Measurements from ENCODE around the gene FOSL2.
A peak's percentile ranks its signal among the peaks of the same experiment; 100 is the strongest.

FOSL2 gene

DNA sequence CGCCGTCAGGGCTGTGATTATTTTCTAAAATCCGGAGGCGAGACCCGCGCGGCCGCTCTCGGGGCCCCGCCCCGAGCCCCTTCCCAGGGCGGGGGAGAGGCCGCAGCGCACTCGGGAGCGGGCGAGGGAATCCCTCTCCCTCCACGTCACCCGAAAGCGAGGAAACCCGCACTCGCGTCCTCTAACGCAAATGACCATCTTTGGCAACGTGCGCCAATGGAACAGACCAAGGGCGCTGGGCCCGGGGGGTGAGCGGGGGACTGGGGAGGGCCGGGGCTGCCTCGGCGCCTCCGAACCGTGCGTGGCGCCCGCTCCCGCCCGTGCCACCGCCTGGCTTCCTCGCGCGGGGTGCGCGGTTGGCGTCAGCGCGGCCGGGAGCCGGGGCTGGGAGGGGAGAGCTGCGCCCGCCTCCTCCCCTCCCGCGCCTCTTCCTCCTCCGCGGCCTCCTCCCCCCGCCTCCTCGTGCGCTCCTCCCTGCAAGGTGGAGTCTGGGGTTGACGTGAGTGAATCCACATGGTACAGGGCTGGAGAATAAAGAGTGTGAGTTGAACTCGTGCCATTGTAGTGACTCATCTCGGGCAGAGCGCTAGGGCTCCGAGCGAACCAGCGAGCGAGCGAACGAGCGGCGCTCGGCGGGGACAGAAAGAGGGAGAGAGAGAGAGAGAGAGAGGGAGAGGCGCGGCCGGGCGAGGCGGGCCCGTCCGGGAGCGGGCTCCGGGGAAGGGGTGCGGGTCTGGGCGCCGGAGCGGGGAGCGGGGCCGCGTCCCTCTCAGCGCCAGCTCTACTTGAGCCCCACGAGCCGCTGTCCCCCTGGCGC, at the start of gene FOSL2:
TSS of gene FOSL2 (plus strand) at position 562 of the 817 bp plus-strand sequence. CDS start 863 bp downstream, outside the sequence.
- peak; percentile 95 for DNase-seq

DNA sequence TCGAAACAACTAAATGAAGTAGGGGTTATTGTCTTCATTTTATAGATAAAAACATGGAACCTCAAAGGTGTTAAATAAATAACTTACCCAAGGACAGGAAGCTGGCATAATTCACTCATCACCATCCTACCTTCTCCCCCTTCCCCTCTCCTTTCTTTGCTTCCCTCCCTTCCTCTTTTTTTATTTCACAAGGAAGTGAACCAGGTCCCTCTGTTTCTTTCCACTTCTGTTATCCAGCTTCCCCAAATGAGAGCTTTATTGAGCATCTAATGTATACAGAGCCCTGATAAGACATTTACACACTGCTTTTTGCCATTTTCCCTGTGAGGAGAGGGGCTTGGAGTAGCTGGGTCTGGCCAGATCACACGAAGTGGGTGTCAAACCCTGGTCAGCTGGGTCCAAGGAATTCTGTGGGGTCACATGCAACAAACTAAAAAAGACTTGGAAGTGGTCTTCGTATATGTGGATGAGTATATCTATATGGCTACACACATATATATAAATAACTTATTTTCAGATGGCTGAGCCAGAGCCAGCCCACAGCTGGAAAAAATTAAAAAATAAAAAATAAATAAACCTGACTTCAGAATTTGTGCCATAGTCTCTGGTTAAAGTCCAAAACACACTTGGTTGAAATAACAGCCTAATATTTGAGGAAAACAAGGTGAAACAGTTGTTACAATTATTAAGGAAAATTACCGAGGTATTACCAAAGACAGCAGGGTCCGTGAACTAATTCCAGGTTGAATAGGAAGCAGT, 49.3 kb upstream of the FOSL2 start:
- DNase-seq, result no peak

GRCh38 chr2:28343971-28344715, 48.5 kb upstream of the FOSL2 start:
- no peak for DNase-seq

GRCh38 chr2:28344756-28345373, 47.8 kb upstream of the FOSL2 start:
- DNase-seq, result no peak

GRCh38 chr2:28345619-28346018, 47.0 kb upstream of the FOSL2 start:
- DNase-seq, result no peak

DNA sequence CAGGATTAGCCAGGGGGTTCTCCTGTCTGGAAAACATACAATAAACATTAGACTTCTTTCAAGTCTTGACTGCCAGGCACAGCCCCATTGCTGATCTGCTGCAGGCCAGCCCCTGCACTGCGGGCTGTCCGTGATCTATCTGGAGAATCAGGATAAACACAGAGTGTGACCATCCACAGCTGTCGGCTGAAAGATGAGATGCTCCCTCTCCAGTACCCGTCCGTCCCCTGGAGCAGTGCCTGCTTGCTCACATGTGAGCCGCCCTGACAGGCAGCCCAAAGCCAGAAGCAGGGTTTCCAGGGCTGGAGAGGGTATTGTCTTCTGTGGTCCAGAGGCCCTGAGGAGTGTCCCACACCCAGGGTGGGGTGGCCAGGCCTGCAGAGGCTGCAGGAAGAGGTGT, 46.1 kb upstream of the FOSL2 start:
- no peak for DNase-seq

- no peak for DNase-seq
Measured at GRCh38 chr2:28347193-28347592, 45.5 kb upstream of the FOSL2 start.

DNA sequence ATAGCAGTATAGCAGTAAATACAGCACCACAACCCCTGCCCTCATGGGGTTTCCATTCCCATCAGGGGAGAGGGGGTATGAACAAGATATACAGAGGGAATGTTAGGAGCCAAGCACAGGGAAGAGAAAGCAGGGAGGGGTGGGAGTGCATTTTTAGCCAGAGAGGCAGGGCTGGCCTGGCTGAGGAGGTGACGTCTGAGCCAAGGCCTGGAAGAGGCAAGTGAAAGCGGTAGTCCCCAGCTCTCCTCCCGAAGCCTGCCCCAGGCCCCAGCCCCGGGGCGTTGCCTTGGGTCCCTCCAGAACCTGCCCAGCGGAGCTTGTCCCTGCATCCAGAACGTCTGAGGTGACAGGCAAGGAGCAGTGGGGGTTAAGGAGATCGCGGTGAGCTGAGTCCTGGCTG, 45.1 kb upstream of the FOSL2 start:
- DNase-seq, result no peak

- no peak for DNase-seq
Measured at GRCh38 chr2:28348149-28348567, 44.5 kb upstream of the FOSL2 start.

DNA sequence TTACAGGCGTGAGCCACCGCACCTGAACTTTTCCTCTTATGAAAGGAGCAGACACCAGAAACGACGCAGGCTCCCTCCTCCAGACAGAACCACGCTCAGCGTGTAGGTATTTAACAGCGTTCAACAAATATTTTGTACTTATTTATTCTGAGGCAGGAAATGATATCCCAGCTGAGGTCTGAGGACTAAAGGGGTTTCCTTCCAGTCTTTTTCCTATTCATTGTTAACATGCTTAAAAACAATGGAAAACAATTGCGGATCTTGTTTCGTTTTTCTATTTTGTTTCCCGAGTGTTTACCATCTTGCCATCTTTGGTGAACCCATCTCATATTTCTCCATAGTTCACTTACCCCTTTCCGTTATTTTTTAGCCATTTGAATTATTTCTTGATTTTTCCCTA, 43.7 kb upstream of the FOSL2 start:
- no peak for DNase-seq

DNA sequence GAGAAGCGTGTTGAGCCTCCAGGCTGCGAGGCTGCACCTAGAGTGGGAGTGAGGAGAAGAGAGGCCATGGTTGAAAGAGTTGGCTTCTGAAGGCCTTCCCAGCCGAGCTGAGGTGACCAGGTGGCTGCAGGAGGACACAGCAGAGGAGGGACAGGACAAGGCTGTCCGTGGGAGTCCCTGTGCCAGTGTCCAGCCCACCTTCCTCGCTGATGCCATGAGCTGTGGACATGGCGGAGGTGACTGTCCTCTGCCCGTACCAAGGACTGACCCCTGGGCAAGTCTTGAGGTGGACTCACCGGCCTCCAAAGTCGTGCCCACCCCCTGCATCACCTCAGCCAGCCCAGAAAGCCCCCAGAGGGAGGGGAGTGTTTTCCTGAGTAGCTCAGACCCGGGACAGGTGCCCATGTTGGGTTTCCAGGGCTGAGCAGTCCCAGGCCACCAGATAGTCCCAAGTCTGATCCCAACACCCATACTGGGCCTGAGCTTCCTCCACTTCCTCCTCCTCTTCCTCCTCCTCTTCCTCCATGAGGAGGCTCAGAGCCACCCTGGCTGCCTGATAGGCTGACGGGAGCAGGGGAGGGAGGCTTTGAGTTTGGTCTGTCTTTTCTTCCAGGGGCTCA, 43.0 kb upstream of the FOSL2 start:
- DNase-seq, result no peak

DNA sequence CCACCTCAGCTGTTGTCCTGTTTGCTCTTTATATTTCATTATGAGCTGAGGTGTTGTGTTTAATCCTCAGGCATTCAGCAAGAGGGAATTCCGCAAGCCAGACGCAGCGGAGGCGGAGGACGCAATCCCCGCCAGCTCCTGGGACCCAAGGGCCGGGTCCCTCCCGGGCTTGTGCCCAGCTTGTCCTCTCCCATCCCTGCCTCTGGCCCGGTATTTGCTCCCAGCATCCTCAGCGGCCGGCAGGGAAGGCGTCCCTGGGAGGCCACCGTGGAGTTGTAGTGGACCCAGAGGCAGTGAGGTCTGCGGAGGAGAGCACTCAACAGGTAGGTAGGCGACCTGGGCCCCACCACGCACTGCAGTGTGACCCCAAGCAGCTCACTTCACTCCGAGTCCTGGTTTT, 42.5 kb upstream of the FOSL2 start:
- DNase-seq, result no peak

DNA sequence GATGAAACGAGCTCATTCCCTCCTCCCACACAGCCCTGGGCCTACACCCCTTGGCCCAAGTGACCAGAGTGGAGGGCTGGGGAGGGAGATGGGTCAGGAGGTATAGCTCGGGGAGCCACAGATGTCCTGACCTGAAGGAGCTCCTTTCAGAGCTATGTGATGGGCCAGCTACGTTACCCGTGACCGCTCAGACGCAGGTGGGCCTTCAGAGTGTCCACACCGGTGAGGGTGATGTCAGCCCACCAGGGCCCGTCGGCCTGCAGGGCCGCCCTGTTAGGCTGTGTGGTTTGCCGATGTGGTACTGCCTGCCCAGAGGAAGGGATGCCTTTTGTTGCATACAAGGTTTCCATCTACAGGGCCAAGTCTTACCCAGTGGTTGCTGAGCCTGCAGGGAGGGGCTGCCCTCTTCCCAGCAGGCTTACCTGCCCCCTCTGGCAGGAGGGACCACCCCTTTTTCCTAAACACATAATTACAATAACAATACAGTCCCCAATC, 41.8 kb upstream of the FOSL2 start:
- no peak for DNase-seq

GRCh38 chr2:28351621-28352020, 41.0 kb upstream of the FOSL2 start:
- DNase-seq, result no peak

DNA sequence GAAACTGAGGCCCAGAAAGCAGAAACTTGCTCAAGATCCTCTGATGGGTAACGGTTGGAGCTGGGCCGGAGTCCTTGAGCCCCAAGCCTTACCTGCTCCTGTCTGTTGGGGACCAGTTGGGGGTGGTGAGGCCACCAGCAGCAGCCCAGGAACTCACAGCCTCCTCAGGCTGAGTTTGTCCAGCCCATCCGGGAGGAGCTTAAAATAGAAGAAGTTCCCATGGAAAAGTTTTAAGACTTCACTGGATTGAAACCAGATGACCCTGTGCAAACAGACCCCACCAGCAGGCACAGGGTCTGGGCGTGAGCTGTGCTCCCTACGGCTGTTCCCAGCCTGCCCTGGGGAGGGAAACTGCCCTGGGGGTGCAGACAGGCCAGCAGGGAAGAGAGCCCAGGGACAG, 40.6 kb upstream of the FOSL2 start:
- DNase-seq, result no peak

- DNase-seq, result no peak
Measured at GRCh38 chr2:28352610-28353195, 40.0 kb upstream of the FOSL2 start.

DNA sequence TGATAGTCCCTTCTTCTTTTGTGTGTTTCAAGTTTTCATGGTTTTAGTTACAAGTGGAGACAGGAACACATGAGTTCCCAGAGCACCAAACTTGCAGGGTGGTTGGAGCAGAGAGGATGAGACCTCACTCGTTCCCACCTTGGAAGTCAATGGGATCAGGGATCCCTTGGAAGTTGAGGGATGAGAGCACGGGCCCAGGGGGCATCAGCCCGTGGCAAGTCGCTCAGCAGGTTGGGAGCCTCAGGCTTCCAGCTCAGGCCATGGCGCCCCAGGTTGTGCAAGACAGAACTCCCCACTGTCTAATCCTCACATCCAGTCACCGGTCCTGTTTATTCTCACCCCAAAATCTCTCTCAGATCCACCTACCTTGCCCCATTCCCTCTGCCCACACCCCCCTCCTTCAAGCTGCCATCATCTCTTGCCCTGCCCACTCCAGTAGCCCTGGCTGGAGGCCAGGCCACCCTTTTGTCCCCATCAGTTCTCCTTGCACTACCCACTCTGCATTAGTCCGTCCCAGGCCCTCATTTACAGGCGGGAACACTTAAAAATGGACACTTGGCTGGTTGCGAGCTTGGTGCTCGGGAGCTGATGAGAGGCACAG, 37.6 kb upstream of the FOSL2 start:
- no peak for DNase-seq

DNA sequence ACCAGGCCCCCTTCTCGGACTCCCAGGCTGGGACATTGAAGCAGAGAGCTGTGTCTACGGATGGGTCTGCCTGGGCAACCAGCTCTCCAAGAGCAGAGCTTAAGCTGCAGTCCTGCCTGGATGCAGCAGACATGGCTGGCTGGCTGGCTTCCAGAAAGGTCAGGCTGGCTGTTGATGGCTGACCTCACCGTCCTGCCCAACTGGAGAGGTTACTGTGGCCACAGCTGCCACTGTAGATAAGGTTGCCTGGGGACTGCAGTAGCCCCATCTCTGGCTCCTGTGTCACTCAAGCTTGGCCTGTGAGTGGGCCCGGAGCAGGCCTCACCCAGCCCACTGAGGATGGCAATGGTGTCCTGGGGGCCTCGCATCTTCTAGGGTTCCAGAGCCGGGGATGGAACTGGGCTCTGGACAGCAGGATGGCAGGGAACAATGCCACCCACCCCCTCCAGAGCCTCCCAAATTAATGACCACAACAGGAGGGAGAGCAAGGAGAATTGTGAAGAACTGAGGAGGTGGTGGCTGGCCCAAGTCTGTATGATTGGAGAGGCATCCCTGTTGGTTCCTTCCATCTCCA, 37.0 kb upstream of the FOSL2 start:
- no peak for DNase-seq

- DNase-seq, result no peak
Measured at GRCh38 chr2:28356095-28356911, 36.4 kb upstream of the FOSL2 start.

GRCh38 chr2:28357055-28357454, 35.6 kb upstream of the FOSL2 start:
- no peak for DNase-seq

Data from NCI-H2107 (cell line).